ENCODE data around the gene PALLD. TPM values are rescaled to one million over a fixed set of nuclear protein-coding genes. Genes with fewer than 3 reads are reported as not detected.

The PALLD gene
- total RNA-seq, 1 experiment from 2014 or later = 23.7 TPM

- TF ChIP-seq NR1H2 (CRISPR knock-in tag; IDR thresholded peaks at IDR 0.05) (no peak), FOXK1 (CRISPR knock-in tag; IDR thresholded peaks at IDR 0.05) (no peak), ZNF396 (CRISPR knock-in tag; IDR thresholded peaks at IDR 0.05; ENCODE audit: borderline replicate concordance) (no peak), ZNF232 (CRISPR knock-in tag; IDR thresholded peaks at IDR 0.05) (no peak), GTF2I (CRISPR knock-in tag; conservative IDR thresholded peaks at IDR 0.05) (no peak), TEAD1 (CRISPR knock-in tag; IDR thresholded peaks at IDR 0.05) (no peak), ZNF423 (CRISPR knock-in tag; IDR thresholded peaks at IDR 0.05) (no peak), GRHL2 (CRISPR knock-in tag; IDR thresholded peaks at IDR 0.05; ENCODE audit: insufficient replicate concordance, severe bottlenecking) (no peak)
- DNase-seq (ENCODE audit: low spot score) = no peak
- no peak overlapping the region for H3K4me3 Mint-ChIP-seq
- no peaks in the 10 kb centered on the region for H3K36me3 Mint-ChIP-seq
- no peak overlapping the region for H3K27ac Mint-ChIP-seq
- ATAC-seq = no peak
- H3K27me3 Mint-ChIP-seq (ENCODE audit: low read depth) = no peaks in the 10 kb centered on the region
- H3K9me3 Mint-ChIP-seq = no peaks in the 10 kb centered on the region
- ChIA-PET CTCF (interaction anchor here (0.6 kb wide), 1 partner anchor 143 kb away, joined by 4 read pairs; no protein-coding TSS in a partner anchor), POLR2A (no interaction called here)
- peaks cover 28% of the 10 kb centered on the region for H3K4me1 Mint-ChIP-seq
Observed at GRCh38 chr4:168658751-168659150, 161.9 kb downstream of the PALLD start.

- no peaks in the 10 kb centered on the region for H3K9me3 Mint-ChIP-seq
- H3K27me3 Mint-ChIP-seq (ENCODE audit: low read depth) = no peaks in the 10 kb centered on the region
- TF ChIP-seq, protein P1, sequence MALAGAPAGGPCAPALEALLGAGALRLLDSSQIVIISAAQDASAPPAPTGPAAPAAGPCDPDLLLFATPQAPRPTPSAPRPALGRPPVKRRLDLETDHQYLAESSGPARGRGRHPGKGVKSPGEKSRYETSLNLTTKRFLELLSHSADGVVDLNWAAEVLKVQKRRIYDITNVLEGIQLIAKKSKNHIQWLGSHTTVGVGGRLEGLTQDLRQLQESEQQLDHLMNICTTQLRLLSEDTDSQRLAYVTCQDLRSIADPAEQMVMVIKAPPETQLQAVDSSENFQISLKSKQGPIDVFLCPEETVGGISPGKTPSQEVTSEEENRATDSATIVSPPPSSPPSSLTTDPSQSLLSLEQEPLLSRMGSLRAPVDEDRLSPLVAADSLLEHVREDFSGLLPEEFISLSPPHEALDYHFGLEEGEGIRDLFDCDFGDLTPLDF (CRISPR knock-in tag; IDR thresholded peaks at IDR 0.05) = no peak
- TF ChIP-seq, protein P2, sequence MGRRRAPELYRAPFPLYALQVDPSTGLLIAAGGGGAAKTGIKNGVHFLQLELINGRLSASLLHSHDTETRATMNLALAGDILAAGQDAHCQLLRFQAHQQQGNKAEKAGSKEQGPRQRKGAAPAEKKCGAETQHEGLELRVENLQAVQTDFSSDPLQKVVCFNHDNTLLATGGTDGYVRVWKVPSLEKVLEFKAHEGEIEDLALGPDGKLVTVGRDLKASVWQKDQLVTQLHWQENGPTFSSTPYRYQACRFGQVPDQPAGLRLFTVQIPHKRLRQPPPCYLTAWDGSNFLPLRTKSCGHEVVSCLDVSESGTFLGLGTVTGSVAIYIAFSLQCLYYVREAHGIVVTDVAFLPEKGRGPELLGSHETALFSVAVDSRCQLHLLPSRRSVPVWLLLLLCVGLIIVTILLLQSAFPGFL (CRISPR knock-in tag; IDR thresholded peaks at IDR 0.05; ENCODE audit: borderline replicate concordance) = no peak
- TF ChIP-seq TP53 (CRISPR knock-in tag; IDR thresholded peaks at IDR 0.05) (no peak), NFATC4 (CRISPR knock-in tag; IDR thresholded peaks at IDR 0.05) (no peak), OVOL2 (CRISPR knock-in tag; IDR thresholded peaks at IDR 0.05; ENCODE audit: borderline replicate concordance) (no peak), ZNF219 (CRISPR knock-in tag; IDR thresholded peaks at IDR 0.05; ENCODE audit: borderline replicate concordance) (no peak), HMGA2 (CRISPR knock-in tag; IDR thresholded peaks at IDR 0.05) (no peak), ZNF416 (CRISPR knock-in tag; IDR thresholded peaks at IDR 0.05) (no peak), FOXP1 (CRISPR knock-in tag; IDR thresholded peaks at IDR 0.05; ENCODE audit: borderline replicate concordance) (no peak), TEAD1 (CRISPR knock-in tag; IDR thresholded peaks at IDR 0.05) (no peak), SOX15 (CRISPR knock-in tag; IDR thresholded peaks at IDR 0.05) (no peak), TCF7 (CRISPR knock-in tag; IDR thresholded peaks at IDR 0.05; ENCODE audit: low read depth) (no peak), STAT6 (CRISPR knock-in tag; conservative IDR thresholded peaks at IDR 0.05; ENCODE audit: low read depth) (no peak), USF1 (CRISPR knock-in tag; IDR thresholded peaks at IDR 0.05) (no peak)
- TF ChIP-seq, protein P3, sequence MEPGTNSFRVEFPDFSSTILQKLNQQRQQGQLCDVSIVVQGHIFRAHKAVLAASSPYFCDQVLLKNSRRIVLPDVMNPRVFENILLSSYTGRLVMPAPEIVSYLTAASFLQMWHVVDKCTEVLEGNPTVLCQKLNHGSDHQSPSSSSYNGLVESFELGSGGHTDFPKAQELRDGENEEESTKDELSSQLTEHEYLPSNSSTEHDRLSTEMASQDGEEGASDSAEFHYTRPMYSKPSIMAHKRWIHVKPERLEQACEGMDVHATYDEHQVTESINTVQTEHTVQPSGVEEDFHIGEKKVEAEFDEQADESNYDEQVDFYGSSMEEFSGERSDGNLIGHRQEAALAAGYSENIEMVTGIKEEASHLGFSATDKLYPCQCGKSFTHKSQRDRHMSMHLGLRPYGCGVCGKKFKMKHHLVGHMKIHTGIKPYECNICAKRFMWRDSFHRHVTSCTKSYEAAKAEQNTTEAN (CRISPR knock-in tag; IDR thresholded peaks at IDR 0.05) = no peak
- TF ChIP-seq, protein P4, sequence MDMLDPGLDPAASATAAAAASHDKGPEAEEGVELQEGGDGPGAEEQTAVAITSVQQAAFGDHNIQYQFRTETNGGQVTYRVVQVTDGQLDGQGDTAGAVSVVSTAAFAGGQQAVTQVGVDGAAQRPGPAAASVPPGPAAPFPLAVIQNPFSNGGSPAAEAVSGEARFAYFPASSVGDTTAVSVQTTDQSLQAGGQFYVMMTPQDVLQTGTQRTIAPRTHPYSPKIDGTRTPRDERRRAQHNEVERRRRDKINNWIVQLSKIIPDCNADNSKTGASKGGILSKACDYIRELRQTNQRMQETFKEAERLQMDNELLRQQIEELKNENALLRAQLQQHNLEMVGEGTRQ (CRISPR knock-in tag; IDR thresholded peaks at IDR 0.05) = no peak
- TF ChIP-seq, protein P5, sequence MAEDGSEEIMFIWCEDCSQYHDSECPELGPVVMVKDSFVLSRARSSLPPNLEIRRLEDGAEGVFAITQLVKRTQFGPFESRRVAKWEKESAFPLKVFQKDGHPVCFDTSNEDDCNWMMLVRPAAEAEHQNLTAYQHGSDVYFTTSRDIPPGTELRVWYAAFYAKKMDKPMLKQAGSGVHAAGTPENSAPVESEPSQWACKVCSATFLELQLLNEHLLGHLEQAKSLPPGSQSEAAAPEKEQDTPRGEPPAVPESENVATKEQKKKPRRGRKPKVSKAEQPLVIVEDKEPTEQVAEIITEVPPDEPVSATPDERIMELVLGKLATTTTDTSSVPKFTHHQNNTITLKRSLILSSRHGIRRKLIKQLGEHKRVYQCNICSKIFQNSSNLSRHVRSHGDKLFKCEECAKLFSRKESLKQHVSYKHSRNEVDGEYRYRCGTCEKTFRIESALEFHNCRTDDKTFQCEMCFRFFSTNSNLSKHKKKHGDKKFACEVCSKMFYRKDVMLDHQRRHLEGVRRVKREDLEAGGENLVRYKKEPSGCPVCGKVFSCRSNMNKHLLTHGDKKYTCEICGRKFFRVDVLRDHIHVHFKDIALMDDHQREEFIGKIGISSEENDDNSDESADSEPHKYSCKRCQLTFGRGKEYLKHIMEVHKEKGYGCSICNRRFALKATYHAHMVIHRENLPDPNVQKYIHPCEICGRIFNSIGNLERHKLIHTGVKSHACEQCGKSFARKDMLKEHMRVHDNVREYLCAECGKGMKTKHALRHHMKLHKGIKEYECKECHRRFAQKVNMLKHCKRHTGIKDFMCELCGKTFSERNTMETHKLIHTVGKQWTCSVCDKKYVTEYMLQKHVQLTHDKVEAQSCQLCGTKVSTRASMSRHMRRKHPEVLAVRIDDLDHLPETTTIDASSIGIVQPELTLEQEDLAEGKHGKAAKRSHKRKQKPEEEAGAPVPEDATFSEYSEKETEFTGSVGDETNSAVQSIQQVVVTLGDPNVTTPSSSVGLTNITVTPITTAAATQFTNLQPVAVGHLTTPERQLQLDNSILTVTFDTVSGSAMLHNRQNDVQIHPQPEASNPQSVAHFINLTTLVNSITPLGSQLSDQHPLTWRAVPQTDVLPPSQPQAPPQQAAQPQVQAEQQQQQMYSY (CRISPR knock-in tag; IDR thresholded peaks at IDR 0.05) = no peak
- DNase-seq (ENCODE audit: low spot score) (no peak), ATAC-seq (no peak)
- ChIA-PET CTCF (interaction anchor here (0.6 kb wide), 1 partner anchor 125 kb away, joined by 3 read pairs; no protein-coding TSS in a partner anchor), POLR2A (no interaction called here)
- no peak overlapping the region for H3K4me3 Mint-ChIP-seq
- H3K27ac Mint-ChIP-seq = no peak overlapping the region
- H3K4me1 Mint-ChIP-seq = peaks cover 20% of the 10 kb centered on the region
- no peaks in the 10 kb centered on the region for H3K36me3 Mint-ChIP-seq
Observed at GRCh38 chr4:168659741-168660465, 163.1 kb downstream of the PALLD start.

All from WTC11 (cell line).